HG02943 (cell line): ENCODE data around the gene CREG2.

Source experiments
- ATAC-seq: cut with Tn5 transposase; IDR thresholded peaks from one replicate; pipeline ENCODE4 v1.9.1; 2021; ENCODE audit warnings: mild to moderate bottlenecking, low read depth, moderate library complexity; ENCODE audit not compliant: unreplicated experiment

Gene CREG2

GRCh38 chr2:101410114-101410513, 22.8 kb upstream of the CREG2 start:
- ATAC-seq, result no peak

- ATAC-seq, result no peak
Observed at GRCh38 chr2:101409699-101410098, 22.4 kb upstream of the CREG2 start.

- no peak for ATAC-seq
Observed at GRCh38 chr2:101408925-101409324, 21.6 kb upstream of the CREG2 start.

GRCh38 chr2:101405351-101405899, 18.1 kb upstream of the CREG2 start:
- no peak for ATAC-seq

GRCh38 chr2:101403745-101404144, 16.4 kb upstream of the CREG2 start:
- no peak for ATAC-seq

- no peak for ATAC-seq
Observed at GRCh38 chr2:101402630-101403029, 15.3 kb upstream of the CREG2 start.

- no peak for ATAC-seq
Observed at GRCh38 chr2:101401906-101402305, 14.6 kb upstream of the CREG2 start.

GRCh38 chr2:101401326-101401665, 14.0 kb upstream of the CREG2 start:
- ATAC-seq, result no peak

- ATAC-seq, result no peak
Observed at GRCh38 chr2:101400506-101401325, 13.4 kb upstream of the CREG2 start.

- no peak for ATAC-seq
Observed at GRCh38 chr2:101400048-101400447, 12.7 kb upstream of the CREG2 start.

GRCh38 chr2:101399021-101399799, 11.9 kb upstream of the CREG2 start:
- no peak for ATAC-seq

- ATAC-seq, result no peak
Observed at GRCh38 chr2:101398116-101398821, 11.0 kb upstream of the CREG2 start.

- no peak for ATAC-seq
Observed at GRCh38 chr2:101396316-101396717, 9.0 kb upstream of the CREG2 start.

GRCh38 chr2:101395545-101396315, 8.4 kb upstream of the CREG2 start:
- no peak for ATAC-seq

- no peak for ATAC-seq
Observed at GRCh38 chr2:101388232-101388631, 929 bp upstream of the CREG2 start.

- ATAC-seq, result no peak
Observed at GRCh38 chr2:101386599-101387150, 628 bp downstream of the CREG2 start.

GRCh38 chr2:101383016-101383541, 4.2 kb downstream of the CREG2 start:
- no peak for ATAC-seq

- ATAC-seq, result no peak
Observed at GRCh38 chr2:101382442-101382841, 4.9 kb downstream of the CREG2 start.

GRCh38 chr2:101380376-101380775, 6.9 kb downstream of the CREG2 start:
- no peak for ATAC-seq

- no peak for ATAC-seq
Observed at GRCh38 chr2:101379091-101379490, 8.2 kb downstream of the CREG2 start.
